SHP77 treated with DMSO at 0.1 percent for 48 hours (cell line): Measurements from ENCODE around the gene WDR36.

Experiments used
- DNase-seq: peaks from one replicate; lab custom pipeline; 2025; lab: John Stamatoyannopoulos, UW

WDR36 gene

GRCh38 chr5:111092062-111092853 lies at the start of gene WDR36:
TSS of gene WDR36 (plus strand) at chr5:111092348. CDS start at chr5:111092457, 109 bp downstream.
- peak; percentile 75 for DNase-seq

DNA sequence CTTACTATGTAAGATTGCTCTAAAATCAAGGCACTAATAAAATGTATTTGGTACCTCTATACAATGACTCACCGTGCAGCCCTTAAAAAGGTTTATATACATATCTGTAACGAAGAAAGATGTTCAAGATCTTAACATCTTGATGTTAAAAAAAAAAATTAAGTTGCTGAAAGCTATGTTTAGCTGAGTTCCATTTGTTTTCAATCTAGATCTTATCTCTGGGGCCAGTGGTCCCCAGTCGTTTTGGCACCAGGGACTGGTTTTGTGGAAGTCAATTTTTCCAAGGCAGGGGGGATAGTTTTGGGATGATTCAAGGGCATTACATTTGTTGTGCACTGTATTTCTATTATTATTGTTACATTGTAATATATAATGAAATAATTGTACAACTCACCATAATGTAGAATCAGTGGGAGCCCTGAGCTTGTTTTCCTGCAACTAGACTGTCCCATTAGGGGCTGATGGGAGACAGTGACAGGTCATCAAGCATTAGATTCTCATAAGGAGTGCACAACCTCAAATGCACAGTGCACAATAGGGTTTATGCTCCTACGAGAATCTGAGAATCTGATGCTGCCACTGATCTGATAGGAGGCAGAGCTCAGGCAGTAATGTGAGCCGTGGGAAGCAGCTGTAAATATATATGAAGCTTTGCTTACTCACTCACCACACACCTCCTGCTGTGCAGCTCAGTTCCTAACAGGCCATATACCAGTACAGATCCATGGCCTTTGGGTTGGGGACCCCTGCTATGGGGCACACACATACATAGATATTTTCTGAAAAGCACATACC lies 48.2 kb upstream of the WDR36 start:
- DNase-seq: no peak

DNA sequence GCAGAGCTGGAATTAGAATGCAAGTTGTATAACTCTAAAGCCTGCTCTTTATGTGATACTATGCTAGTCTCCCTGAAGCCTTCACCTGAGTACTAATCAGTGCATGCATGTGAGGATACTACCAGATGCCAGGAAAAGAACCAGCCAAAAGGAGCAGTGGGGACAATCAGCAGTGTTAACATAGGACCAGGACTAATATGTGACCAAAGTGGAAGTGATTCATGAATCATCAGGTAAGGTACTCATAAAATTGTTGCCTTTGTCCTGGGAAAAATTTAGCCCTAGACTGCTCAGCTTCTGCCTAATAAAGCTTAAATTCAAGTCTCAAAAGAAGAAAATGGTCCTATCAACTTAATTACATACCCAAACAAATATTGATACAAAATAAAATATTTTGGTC lies 34.1 kb upstream of the WDR36 start:
- no peak for DNase-seq

DNA sequence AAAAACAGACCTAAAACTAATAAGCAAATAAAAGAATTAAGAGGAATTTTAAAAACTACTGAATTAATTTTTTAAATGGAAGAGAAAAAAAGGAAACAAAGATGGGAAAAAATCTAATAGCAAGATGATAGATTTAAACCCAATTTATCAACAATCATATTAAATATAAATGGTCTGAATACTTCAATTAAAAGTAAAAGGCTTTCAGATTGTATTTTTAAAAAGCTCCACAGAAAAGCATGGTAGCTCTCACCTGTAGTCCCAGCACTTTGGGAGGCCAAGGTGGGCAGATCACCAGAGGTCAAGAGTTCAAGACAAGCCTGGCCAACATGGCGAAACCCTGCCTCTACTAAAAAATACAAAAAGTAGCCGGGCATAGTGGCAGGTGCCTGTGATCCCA lies 32.0 kb upstream of the WDR36 start:
- no peak for DNase-seq

- no peak for DNase-seq
Observed at GRCh38 chr5:111061618-111062017, 30.5 kb upstream of the WDR36 start.

GRCh38 chr5:111063709-111064322 lies 28.3 kb upstream of the WDR36 start:
- DNase-seq: no peak

- DNase-seq: no peak
Observed at GRCh38 chr5:111066261-111066938, 25.7 kb upstream of the WDR36 start.

DNA sequence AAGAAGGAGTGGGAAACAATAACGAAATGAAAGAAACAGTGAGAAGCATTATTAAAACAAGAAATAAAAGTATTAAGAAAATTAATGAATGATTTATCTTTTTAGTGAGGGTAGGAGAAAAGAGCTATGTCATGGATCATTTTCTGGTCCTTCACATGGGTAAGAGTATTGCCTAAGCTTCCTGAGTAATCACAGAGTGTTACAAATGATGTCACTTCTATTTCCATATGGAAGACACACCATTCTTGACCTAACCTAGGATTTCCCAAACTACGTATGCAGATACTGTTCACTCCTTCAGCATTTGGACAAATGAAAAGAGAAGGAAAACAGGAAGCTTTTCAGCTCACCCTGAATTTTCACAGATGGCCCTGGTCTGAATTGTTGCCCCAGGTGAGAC lies 23.9 kb upstream of the WDR36 start:
- DNase-seq: no peak

GRCh38 chr5:111069839-111070238 lies 22.3 kb upstream of the WDR36 start:
- DNase-seq: no peak

DNA sequence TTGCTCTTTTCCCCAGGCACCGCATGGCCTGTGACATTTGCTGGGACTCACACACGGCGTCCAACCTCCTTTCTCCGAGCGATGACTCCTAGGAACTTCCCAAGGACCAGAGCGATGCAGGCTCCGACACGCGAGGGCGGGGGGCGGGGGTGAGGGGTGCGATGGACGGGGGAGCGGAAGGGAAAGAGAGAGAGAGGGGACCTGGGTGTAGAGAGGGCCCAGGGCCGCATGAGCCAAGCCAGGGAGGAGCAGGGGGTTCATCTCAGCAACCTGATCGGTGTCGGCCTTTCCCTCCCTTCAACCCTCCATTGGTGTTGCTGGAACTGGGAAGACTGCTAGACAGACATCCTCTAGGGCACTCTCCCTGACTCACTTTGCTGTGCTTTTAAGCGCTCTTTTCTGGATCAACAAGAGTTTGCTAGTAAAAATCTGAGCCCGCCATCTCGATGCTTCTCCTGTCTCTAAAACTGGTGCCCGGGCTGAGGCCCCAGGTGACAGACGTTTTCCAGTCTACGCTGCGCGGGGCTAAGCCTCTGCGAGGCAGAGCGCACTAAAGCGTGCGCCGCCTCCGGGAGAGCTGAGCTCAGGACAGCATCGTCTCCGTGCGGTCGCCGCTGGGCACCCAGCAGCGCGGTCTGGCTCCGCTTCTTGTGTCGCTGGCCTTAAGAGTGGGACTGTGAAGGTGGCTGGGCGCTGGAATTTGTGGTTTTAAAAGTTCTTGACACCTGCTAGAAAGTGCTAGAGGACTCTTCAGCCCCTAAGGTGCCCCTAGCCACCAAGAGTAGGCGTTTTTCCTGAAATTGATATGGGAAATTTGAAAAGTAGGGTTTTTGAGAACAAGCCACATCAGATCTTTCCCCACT lies 21.6 kb upstream of the WDR36 start:
- DNase-seq: no peak

DNA sequence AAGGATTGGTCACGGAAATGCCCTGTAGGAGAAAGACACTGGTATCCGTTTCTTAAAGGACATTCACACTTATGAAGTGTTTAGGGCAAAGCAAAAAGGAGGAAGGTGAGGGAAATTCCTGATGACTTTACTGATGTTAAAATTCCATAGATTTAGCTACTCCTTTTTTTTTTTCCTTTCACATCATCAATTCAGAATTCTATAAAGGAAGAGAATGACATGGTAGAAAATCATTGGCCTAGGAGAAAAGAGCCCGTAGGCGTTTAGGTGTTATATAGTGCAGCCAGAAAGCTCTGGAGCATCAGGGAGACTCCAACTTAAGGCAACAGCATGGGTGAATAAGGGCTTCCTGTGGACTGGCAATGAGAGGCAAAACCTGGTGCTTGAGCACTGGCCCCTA lies 20.7 kb upstream of the WDR36 start, which contains the start of gene TSLP:
Gene TSLP (plus strand): TSS at position 301 of the 400 bp plus-strand sequence. CDS start 178 bp downstream, outside the sequence.
- no peak for DNase-seq

DNA sequence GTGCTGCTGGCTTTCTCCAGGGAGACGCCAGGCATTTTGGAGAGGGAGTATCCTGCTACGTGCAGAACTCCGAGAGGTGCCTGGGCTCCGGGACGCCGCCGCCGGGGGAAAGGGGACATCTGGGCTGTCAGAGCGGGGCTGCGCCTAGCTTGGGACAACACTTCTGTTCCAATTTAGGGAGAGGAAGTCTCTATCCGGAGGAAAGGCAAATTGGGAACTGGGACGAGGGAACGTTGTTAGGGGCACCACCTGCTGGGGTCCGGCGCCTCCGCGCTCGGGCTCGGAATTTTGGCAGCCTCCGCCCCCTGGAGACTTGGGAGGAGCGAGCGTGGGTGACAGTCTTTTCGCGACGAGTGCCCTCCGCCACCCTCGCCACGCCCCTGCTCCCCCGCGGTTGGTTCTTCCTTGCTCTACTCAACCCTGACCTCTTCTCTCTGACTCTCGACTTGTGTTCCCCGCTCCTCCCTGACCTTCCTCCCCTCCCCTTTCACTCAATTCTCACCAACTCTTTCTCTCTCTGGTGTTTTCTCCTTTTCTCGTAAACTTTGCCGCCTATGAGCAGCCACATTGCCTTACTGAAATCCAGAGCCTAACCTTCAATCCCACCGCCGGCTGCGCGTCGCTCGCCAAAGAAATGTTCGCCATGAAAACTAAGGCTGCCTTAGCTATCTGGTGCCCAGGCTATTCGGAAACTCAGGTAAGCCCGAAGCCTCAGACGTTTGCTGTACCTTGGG lies 19.0 kb upstream of the WDR36 start:
- no peak for DNase-seq

DNA sequence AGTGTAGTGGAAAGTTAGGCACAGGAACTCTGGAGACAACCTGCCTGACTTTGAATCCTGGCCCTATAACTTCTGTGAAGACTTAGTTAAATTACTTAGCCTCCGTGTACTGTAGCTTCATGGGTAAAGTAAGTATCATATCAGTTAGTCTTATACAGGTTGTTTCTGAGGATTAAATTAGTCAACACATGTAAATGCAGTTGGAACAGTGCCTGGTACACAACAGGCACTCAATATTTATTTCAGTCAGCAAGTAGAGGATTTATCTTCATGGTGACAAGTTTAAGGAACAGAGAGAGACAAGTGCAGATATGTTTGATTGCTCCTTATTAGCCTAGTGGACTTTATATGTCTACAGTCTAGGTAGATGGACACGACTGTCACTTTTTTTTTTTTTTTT lies 17.9 kb upstream of the WDR36 start:
- DNase-seq: no peak

GRCh38 chr5:111075520-111075919 lies 16.6 kb upstream of the WDR36 start:
- no peak for DNase-seq

- no peak for DNase-seq
Observed at GRCh38 chr5:111076091-111076490, 16.1 kb upstream of the WDR36 start.

DNA sequence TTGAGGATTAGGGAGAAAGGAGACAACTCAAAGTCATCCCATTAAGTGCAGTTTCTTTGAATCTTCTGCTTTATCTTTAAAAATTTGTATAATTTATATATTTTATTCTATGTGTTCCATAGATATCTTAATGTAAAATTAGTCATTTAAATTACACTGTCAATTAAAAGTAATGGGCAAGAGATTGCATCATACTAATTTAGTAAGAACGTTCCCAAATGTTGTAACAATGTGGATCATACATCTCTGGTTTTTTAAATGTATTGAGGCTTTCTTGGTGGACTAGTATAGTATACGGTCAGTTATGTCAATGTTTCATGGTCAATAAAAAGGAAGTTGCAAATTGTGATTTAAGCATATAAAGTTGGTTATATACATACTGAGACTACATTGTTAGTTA lies 14.5 kb upstream of the WDR36 start:
- no peak for DNase-seq

- no peak for DNase-seq
Observed at GRCh38 chr5:111079846-111080245, 12.3 kb upstream of the WDR36 start.

DNA sequence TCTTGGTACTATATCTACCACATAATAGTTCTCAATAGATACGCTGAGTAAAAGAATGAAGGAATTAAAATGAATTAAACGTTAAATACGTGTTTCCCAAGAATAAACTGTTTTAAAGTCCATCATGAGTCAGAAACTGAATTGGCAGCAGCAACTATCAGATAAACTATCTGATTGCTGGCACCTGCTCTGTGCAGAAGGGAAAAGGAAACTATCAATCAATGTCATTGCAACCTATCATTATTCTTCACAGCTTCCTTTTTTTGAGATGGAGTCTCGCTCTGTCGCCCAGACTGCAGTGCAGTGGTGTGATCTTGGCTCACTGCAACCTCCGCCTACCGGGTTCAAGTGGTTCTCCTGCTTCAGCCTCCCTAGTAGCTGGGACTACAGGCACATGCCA lies 8.8 kb upstream of the WDR36 start:
- DNase-seq: no peak

DNA sequence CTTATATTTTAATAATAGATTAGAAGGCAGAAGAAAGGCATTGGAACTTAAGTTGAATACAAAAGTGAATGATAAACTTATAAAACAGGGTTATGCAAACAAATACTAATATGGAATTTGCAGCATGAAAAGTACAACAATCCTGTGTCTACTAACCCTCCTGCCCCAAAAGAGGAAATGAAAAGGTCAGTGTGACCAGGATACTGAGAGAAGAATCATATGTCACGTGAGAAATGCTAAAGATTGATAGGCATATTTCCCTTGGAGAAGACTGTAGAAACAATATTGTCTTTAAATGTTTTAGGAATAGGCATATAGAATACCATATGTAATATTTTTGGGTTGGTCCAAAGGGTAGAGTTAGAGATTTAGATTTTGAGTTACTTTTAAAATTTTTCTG lies 3.8 kb downstream of the WDR36 start:
- DNase-seq: no peak

DNA sequence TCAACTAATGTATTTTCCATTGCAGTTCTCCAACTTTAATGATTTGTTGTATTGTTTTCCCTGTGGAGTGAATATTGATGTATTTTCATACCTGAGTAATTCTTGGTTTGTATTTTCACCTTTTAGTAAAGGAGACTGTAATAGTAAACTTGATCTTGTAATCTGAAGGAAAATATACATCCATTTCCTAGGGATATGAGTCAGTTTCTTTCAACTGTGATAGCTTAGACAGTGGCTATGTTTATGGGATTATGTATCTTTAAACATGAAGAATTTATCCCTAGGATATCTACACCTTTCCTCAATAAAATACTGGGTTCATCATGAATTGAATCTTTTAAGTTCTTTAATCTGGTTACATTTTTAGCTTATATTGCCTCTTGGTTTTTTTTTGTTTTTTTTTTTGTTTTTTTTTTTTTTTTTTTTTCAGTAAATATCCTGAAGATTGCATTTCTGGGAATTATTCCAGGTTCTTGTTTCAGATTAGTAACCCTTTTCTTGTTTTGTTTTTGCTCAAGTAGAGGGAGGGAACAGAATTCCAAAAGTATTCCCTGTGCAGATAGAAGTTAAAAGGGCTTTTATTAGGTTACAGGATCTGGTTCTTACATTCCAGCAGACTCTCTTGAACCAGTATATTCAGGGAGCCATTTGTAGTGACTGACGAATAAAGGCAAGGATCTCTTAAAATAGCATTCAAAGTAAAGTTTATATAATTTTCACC lies 7.1 kb downstream of the WDR36 start:
- DNase-seq: no peak
